Transverse colon (tissue), 4 donors: ENCODE measurements around the gene THBS1. TPM values are rescaled to one million over a fixed set of nuclear protein-coding genes. Genes with fewer than 3 reads are reported as not detected.
A peak's percentile ranks its signal among the peaks of the same experiment; 100 is the strongest.

Source experiments
- DNase-seq: peaks from one replicate; pipeline ENCODE4 v3.0.0-alpha.2; 2019
- H3K27ac ChIP-seq, 4 donors: fragments of 200-600 bp; sonication (generic); 2 replicates each; pipeline ENCODE4 v1.5.1; 2016 to 2018; ENCODE audit warnings: inconsistent platforms in 4 of 4
- H3K27me3 ChIP-seq: fragments of 200-600 bp; sonication (generic); 2 replicates; pipeline ENCODE4 v1.5.1; 2017; ENCODE audit warnings: inconsistent platforms
- H3K36me3 ChIP-seq, 4 donors: fragments of 200-600 bp; sonication (generic); 2 replicates each; pipeline ENCODE4 v1.5.1; 2017 to 2019; ENCODE audit warnings: inconsistent platforms in 4 of 4
- H3K4me1 ChIP-seq, 4 donors: fragments of 200-600 bp; sonication (generic); 2 replicates each; pipeline ENCODE4 v1.5.1; 2017 to 2020; ENCODE audit warnings: inconsistent platforms in 4 of 4
- H3K4me3 ChIP-seq, 4 donors: fragments of 200-600 bp; sonication (generic); 1 replicate in 1 of 4; 2 replicates in 3 of 4; pipeline versions ENCODE4 v1.5.1 to v1.6.1; 2017 to 2019; ENCODE audit warnings: inconsistent platforms in 4 of 4
- H3K9me3 ChIP-seq, 2 donors: fragments of 200-600 bp; sonication (generic); 2 replicates each; pipeline ENCODE4 v1.5.1; 2017 to 2019; ENCODE audit warnings: inconsistent platforms in 2 of 2
- EP300 ChIP-seq: sonication (generic); formaldehyde crosslinking; IDR thresholded peaks from one replicate; pipeline ENCODE4 v1.6.1; 2017; ENCODE audit warnings: antibody characterized with exemption, low read depth
- POLR2A ChIP-seq: fragments of 450-650 bp; IDR thresholded peaks from one replicate; pipeline ENCODE4 v1.6.1; 2016; ENCODE audit warnings: antibody characterized with exemption, mild to moderate bottlenecking, moderate library complexity
- POLR2AphosphoS5 ChIP-seq, 3 donors: sonication (generic); formaldehyde crosslinking; IDR thresholded peaks; one replicate each; pipeline ENCODE4 v1.6.1; 2016; ENCODE audit warnings: antibody characterized with exemption in 3 of 3
- WGBS, 2 donors: methylation state at CpG; one replicate each; pipeline ENCODE4 v1.1.5; 2018; ENCODE audit warnings: low coverage in 1 of 2; 5-methylcytosine and 5-hydroxymethylcytosine counted together
- in situ Hi-C, 4 donors: fragments of 200-750 bp; cut with MboI; loops; one replicate each; pipeline versions ENCODE4 v1.15.0 to v1.15.1; 2017; ENCODE audit warnings: low sequenced_read_pairs in 3 of 4, low pct_ligation_motif_present in 1 of 4, low pct_unique_long_range_greater_than_20kb in 1 of 4
- intact Hi-C: fragments of 100-400 bp; cut with DNase I; formaldehyde crosslinking; loops from one replicate; pipeline ENCODE4 v1.15.1; 2023; ENCODE audit warnings: low total_unique reads
- total RNA-seq, 4 donors: library from RNA; depleted of rRNA; stranded (reverse); fragments of >200 nt; gene quantifications; one replicate each; pipeline ENCODE4 v1.1.0, GENCODE V29; 2016
- TF ChIP-seq, protein P1 (sequence below), 5 experiments: fragments of 200-600 bp in 3 of 5; fragments of 450-650 bp in 2 of 5; sonication (generic) in 3 of 5; IDR thresholded peaks; 1 replicate in 2 of 5; 2 replicates in 3 of 5; pipeline ENCODE4 v1.5.1; 2016 to 2017; ENCODE audit warnings: antibody characterized with exemption in 5 of 5, inconsistent platforms in 3 of 5, mild to moderate bottlenecking in 2 of 5, moderate library complexity in 1 of 5

Gene THBS1
- total RNA-seq, 4 donors from 2014 or later = 197 to 753 (median 410) TPM

DNA sequence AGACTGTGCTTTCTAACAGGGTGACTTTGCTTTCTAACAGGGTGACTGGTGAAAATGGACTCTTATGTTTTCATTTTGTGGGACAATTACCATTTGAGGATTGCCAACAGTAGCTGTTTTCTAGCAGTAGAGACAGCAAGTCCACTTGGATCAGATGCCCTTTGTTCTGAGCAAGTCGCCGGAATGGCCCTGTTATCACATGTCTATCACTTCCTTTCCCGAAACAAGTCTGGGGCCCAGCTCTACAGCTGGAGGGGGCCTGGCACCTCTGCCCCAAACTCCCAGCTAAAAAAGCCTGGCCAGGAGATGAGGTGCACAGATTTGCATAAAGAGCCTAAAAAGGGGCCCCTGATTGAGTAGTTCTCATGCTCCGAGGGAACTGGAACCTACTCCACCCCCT, 44.6 kb downstream of the THBS1 start:
- TF ChIP-seq POLR2A (no peak), POLR2AphosphoS5 (IDR thresholded peaks at IDR 0.05) (no peak), EP300 (no peak)
- TF ChIP-seq, protein P1, sequence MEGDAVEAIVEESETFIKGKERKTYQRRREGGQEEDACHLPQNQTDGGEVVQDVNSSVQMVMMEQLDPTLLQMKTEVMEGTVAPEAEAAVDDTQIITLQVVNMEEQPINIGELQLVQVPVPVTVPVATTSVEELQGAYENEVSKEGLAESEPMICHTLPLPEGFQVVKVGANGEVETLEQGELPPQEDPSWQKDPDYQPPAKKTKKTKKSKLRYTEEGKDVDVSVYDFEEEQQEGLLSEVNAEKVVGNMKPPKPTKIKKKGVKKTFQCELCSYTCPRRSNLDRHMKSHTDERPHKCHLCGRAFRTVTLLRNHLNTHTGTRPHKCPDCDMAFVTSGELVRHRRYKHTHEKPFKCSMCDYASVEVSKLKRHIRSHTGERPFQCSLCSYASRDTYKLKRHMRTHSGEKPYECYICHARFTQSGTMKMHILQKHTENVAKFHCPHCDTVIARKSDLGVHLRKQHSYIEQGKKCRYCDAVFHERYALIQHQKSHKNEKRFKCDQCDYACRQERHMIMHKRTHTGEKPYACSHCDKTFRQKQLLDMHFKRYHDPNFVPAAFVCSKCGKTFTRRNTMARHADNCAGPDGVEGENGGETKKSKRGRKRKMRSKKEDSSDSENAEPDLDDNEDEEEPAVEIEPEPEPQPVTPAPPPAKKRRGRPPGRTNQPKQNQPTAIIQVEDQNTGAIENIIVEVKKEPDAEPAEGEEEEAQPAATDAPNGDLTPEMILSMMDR (IDR thresholded peaks at IDR 0.05) = no peak

DNA sequence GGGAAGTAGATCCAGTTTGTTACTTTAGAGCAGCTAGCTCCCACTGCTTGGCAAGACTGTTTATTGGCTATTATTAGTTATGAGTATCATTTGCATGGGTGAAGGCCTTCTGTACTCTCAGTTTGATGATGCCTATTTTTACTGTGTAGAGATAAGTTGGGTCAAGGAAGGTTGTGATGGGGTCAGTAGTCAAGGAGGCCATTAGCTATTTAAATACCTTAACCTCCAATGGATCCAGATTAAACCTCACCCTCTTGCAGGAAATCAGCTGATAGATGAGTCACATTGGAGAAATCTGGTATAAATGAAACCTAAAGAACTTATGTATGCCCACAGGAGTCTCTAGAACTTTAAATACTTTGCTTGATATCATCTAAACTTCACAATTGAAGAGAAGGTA, 45.0 kb downstream of the THBS1 start:
- in situ Hi-C loops = no loop called here
- H3K27ac ChIP-seq = peak overlapping the region; percentile 81 to 86 (median 84)
- no peak for DNase-seq

More for the DNA sequence above, 44.6 kb downstream of the THBS1 start:
- WGBS, 2 donors = 79% methylated on average over 4 of the region's 4 CpGs; no CpG with 5 or more reads in 1 of the 2 donors
- in situ Hi-C loops = no loop called here
- Histone ChIP-seq H3K27me3 (no peaks in the 10 kb centered on the region), H3K4me3 (no peak overlapping the region), H3K9me3 (no peaks in the 10 kb centered on the region), H3K36me3 (no peaks in the 10 kb centered on the region), H3K27ac (peak overlapping the region; percentile 81 to 86 (median 84)), H3K4me1 (peaks cover 34 to 84% (median 67%) of the 10 kb centered on the region in 4 donors)
- intact Hi-C loops = no loop called here
- DNase-seq = no peak

DNA sequence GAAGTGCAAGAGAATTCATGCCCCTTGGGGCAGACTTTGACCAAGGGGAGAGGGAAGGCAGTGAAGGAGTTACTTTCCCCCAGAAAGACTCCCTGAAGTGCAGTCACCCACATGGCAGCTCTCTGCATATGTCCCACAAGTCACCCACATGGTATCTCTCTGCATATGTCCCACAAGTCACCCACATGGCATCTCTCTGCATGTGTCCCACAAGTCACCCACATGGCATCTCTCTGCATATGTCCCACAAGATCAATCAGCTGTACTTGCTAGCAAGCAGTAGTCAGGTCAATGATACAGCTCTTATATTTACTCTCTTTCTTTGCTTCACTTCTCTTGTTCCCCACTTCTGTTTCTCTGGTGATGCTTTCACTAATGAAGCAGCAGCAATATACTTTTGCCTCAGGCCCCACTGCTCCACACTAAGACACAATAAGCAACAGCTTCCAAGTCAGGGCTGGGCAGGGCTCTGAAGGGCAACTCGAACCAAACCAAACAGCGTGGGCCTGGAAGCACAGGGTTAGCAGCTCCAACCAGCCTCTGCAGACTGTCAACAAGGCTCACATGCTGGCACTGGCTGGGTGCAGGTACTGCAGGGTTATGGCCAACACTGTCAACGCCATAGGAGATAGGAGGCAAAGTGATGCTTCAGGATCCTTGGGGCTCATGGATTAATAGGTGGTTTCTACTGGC, 46.7 kb downstream of the THBS1 start:
- no peaks in the 10 kb centered on the region for H3K36me3 ChIP-seq
- H3K9me3 ChIP-seq = no peaks in the 10 kb centered on the region
- WGBS, 2 donors = 88% methylated on average over 3 of the region's 3 CpGs; no CpG with 5 or more reads in 1 of the 2 donors
- peaks cover 29 to 70% (median 53%) of the 10 kb centered on the region in 4 donors for H3K4me1 ChIP-seq
- intact Hi-C loops = no loop called here
- no peaks in the 10 kb centered on the region for H3K27me3 ChIP-seq
- TF ChIP-seq POLR2A (no peak), POLR2AphosphoS5 (IDR thresholded peaks at IDR 0.05) (no peak), EP300 (no peak)
- TF ChIP-seq, protein P1 (IDR thresholded peaks at IDR 0.05) = no peak
- DNase-seq = no peak
- H3K27ac ChIP-seq = peak overlapping the region; percentile 74 to 83 (median 81)
- in situ Hi-C loops = no loop called here
- H3K4me3 ChIP-seq = no peak overlapping the region

More for the DNA sequence above, 45.0 kb downstream of the THBS1 start:
- no peaks in the 10 kb centered on the region for H3K27me3 ChIP-seq
- H3K36me3 ChIP-seq = no peaks in the 10 kb centered on the region
- peaks cover 34 to 84% (median 69%) of the 10 kb centered on the region in 4 donors for H3K4me1 ChIP-seq
- intact Hi-C loops = no loop called here
- no peaks in the 10 kb centered on the region for H3K9me3 ChIP-seq
- TF ChIP-seq EP300 (no peak), POLR2AphosphoS5 (IDR thresholded peaks at IDR 0.05) (no peak), POLR2A (no peak)
- TF ChIP-seq, protein P1 (IDR thresholded peaks at IDR 0.05) = no peak
- no peak overlapping the region for H3K4me3 ChIP-seq

DNA sequence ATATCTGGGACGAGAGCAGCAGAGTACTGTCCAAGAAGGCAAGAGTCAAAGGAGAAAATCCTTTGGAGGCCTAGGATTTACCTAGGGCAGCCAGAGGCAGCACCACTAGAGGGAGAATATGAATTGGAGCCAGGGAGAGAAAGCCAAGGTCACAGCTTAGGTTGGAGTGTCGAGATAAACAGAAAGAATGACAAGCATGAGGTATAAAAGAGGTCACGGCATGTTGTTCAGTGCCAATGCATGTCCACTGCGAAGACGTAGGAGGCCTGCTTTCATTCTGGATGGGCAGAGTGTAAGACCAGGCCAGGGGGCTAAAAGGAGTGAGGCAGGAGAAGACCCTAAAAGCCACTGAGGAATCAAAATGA, 47.2 kb downstream of the THBS1 start:
- 68 to 88% methylated on average over 1 to 5 of the region's 5 CpGs for WGBS, 2 donors
- peaks cover 29 to 66% (median 51%) of the 10 kb centered on the region in 4 donors for H3K4me1 ChIP-seq
- intact Hi-C loops = no loop called here

More for the DNA sequence above, 47.2 kb downstream of the THBS1 start:
- Histone ChIP-seq H3K9me3 (no peaks in the 10 kb centered on the region), H3K4me3 (no peak overlapping the region), H3K27me3 (no peaks in the 10 kb centered on the region), H3K36me3 (no peaks in the 10 kb centered on the region), H3K27ac (peak overlapping the region; percentile 74 to 83 (median 81))
- in situ Hi-C loops = no loop called here
- no peak for DNase-seq
- no peak for TF ChIP-seq POLR2A
- TF ChIP-seq, protein P1 (IDR thresholded peaks at IDR 0.05) = peak in 4 of 5 experiments; percentile 10 to 52 (median 33)
